ENCODE results near the gene HEPACAM. TPM values are rescaled to one million over a fixed set of nuclear protein-coding genes. Genes with fewer than 3 reads are reported as not detected.

HEPACAM gene
- total RNA-seq, 1 donor from 2014 or later: 0.35 TPM

GRCh38 chr11:124876818-124877630 is 58.8 kb downstream of the HEPACAM start:
- no peak for ATAC-seq (ENCODE audit: poor library complexity)
- intact Hi-C loops (cut with DNase I): no loop called here
- no peak for DNase-seq

DNA sequence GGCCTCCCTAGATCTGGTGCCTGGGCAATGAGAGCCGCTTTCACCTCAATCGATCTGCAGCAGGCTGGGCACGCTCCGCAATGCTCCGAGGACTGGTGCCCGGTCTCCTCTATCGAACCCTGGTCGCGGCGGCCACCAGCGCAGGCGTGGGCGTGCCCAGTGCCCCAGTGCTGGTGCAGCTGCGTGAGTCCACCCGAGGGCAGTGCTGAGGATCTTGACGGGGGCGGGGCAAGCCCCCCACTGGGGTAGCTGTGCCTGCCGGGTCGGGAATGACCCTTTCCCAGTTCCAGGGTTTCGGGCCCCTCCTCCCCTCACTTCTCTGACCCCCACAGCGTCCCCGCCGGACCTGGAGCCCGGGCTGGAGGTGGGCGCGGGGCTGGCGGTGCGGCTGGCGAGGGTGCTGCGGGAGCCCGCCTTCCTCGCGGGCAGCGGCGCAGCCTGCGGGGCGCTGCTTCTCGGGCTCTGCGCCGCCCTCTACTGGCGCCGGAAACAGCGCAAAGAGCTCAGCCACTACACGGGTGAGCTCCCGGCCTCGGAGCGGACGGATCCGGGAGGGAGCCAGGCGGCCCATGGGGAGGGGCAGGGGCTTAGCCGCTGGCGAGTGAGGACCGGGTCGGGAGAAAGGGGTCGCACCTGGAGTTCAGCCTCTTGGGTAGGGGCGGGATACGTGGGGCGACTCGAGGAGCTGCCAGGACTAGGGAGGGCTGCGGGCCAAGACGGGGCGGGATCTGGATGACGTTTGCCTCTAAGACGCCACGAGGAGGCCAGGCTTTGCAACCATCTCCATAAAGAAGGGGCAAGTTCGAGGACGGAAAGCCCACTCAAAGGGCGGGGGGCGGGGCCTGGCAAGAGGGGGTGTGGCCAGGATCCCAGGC is 59.7 kb downstream of the HEPACAM start:
- ATAC-seq (ENCODE audit: poor library complexity): peak; percentile 96
- intact Hi-C loops (cut with DNase I): no loop called here

DNA sequence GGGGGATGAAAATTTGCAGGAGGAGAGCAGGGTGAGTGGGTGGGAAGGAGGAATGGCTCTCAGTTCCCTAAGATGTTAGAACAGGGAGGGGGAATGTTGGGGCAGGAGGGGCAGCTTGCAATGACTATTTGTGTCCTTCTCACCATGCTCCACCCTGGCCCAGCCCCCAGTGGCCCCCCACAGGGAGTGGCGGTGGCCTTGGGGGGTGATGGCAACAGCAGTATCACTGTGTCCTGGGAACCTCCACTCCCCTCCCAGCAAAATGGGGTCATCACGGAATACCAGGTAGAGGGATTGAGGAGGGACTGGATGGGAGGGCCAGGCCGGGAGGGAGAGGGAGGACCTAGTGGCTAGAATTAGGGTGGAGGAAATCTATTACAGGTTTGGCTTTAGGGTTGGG is 60.4 kb downstream of the HEPACAM start:
- ATAC-seq (ENCODE audit: poor library complexity) (no peak), DNase-seq (no peak)
- intact Hi-C loops (cut with DNase I): no loop called here

More for the DNA sequence above, 59.7 kb downstream of the HEPACAM start:
- peak; percentile 92 for DNase-seq

DNA sequence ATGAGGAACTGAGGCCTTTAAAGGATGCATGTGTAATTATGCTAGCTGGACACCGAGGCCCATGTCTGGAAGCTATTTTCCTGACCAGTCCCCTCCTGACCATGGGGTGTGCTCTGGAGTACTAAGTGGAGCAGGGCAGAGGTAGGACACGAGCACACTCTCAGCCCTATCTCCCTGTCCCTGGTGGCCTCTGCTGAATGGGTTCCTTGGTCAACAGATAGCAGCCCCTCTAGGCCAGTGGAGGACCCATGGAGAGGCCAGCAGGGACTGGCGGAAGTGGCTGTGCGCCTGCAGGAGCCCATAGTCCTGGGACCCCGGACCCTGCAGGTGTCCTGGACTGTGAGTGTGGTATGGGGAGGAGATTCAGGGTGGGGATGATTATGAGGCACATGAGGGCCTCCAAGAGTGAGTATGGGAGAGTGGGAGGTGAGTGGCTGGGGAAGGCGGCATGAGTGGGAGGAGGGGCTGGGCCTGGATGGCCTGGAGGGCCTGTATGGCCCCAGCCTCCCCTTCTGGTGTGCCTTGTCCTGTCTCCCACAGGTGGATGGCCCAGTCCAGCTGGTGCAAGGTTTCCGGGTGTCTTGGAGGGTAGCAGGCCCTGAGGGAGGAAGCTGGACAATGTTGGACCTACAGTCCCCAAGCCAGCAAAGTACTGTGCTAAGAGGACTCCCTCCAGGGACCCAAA is 61.1 kb downstream of the HEPACAM start:
- intact Hi-C loops (cut with DNase I): no loop called here
- ATAC-seq (ENCODE audit: poor library complexity): no peak
- no peak for DNase-seq

DNA sequence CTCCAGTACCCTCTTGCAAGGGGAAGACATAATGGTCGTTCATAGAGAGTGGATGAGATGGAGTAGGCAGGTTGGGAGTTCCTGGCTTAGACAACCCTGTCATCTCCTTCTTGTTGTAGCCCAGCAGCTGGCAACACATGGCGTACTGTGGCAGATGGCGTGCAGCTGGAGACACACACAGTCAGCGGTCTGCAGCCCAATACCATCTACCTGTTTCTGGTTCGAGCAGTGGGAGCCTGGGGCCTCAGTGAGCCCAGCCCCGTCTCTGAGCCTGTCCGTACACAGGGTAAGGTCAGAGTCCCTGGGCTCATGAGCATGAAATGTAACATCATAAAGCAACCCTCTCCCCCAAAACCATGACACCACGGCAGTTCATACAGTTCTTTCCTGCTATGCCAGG is 61.9 kb downstream of the HEPACAM start:
- intact Hi-C loops (cut with DNase I): no loop called here
- no peak for DNase-seq

GRCh38 chr11:124872741-124873140 is 63.1 kb downstream of the HEPACAM start:
- ATAC-seq (ENCODE audit: poor library complexity) (no peak), DNase-seq (peak; percentile 26)
- intact Hi-C loops (cut with DNase I): no loop called here

More for the DNA sequence above, 61.9 kb downstream of the HEPACAM start:
- no peak for ATAC-seq (ENCODE audit: poor library complexity)

DNA sequence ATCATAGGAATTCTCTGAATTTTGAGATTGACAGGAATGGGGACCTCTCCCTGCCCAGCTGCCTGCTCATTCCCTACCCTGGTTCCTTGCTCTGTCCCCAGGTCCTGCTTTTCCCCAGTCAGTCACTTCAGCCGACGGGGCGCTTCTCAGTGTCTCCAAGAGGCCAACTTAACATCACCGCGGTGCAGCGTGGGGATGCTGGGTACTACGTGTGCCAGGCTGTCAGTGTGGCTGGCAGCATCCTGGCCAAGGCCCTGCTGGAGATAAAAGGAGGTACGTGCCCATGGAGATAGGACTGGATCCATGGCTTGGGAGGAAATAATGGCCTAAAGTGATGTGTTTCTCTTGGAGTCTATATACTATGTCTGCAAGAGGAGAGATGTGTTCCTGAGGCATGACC is 63.6 kb downstream of the HEPACAM start:
- DNase-seq (peak; percentile 25), ATAC-seq (ENCODE audit: poor library complexity) (no peak)
- intact Hi-C loops (cut with DNase I): no loop called here

DNA sequence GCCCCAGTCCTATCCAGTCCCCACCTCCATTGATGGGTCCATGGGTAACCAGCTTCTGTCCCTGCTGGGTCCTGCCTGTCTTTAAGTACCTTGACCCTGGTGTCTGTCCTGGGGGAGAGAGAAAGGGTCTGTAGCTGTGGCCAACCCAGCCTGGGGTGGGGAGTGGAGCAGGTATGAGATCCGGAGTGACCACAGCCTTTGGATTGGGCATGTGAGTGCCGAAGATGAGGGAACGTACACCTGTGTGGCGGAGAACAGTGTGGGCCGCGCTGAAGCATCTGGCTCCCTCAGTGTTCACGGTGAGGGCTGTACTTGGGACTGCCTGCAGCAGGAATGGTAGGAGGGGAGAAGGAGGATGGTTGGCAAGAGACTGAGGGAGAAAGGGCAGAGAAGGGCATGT is 65.4 kb downstream of the HEPACAM start:
- intact Hi-C loops (cut with DNase I): no loop called here
- no peak for DNase-seq

GRCh38 chr11:124869856-124870387 is 65.9 kb downstream of the HEPACAM start:
- no peak for DNase-seq
- intact Hi-C loops (cut with DNase I): no loop called here
- ATAC-seq (ENCODE audit: poor library complexity): no peak

More for the DNA sequence above, 65.4 kb downstream of the HEPACAM start:
- no peak for ATAC-seq (ENCODE audit: poor library complexity)

DNA sequence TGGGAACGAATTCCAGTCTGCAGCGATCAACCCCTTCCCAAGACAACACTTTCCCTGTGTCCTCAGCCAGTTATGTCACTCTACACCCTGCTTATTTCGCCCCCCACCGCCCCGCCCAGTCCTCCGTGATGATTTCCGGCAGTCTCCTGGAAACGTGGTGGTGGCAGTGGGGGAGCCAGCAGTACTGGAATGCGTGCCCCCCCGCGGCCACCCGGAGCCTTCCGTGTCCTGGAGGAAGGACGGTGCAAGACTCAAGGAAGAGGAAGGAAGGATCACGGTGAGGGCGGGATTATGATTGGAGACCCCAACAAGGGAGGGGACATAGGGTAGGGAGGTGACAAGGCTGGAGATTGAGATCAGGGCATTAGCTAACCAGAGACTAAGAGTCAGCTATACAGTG is 66.5 kb downstream of the HEPACAM start:
- intact Hi-C loops (cut with DNase I): no loop called here
- DNase-seq (no peak), ATAC-seq (ENCODE audit: poor library complexity) (no peak)

Other genes with a start within 250 kb of the HEPACAM start
- 3.6 TPM for gene NRGN, start 196.1 kb downstream of the HEPACAM start, total RNA-seq
- 1.2 TPM for gene VSIG2, start 183.8 kb downstream of the HEPACAM start, total RNA-seq
- gene ESAM, start 173.8 kb downstream of the HEPACAM start, total RNA-seq: 39.0 TPM
- 4.0 TPM for gene MSANTD2, start 135.6 kb downstream of the HEPACAM start, total RNA-seq
- 3.0 TPM for gene ROBO3, start 70.6 kb downstream of the HEPACAM start, total RNA-seq
- 21.9 TPM for gene ROBO4, start 38.2 kb downstream of the HEPACAM start, total RNA-seq
- gene HEPN1, start 16.8 kb downstream of the HEPACAM start, total RNA-seq: not detected
- 0.24 TPM for gene CCDC15, start 18.2 kb upstream of the HEPACAM start, total RNA-seq
- gene SLC37A2, start 127.3 kb upstream of the HEPACAM start, total RNA-seq: 3.8 TPM
- 6.7 TPM for gene TMEM218, start 175.6 kb upstream of the HEPACAM start, total RNA-seq
- 5.8 TPM for gene PKNOX2, start 228.7 kb upstream of the HEPACAM start, total RNA-seq

Data from Right ventricle myocardium superior (tissue), 1 donor.